IPS-18c (cell line): ENCODE results near the gene IL18BP.

ENCODE experiments used
- H3K4me3 ChIP-seq: 2 replicates; pipeline ENCODE4 v1.7.0; 2013; ENCODE audit warnings: low read depth, mild to moderate bottlenecking, low read length, moderate library complexity; ENCODE audit not compliant: insufficient read depth
- H3K9me3 ChIP-seq: one replicate; pipeline ENCODE4 v1.6.1; 2013; ENCODE audit warnings: mild to moderate bottlenecking, low read length, moderate library complexity; ENCODE audit not compliant: control insufficient read depth, insufficient read depth

The IL18BP gene

DNA sequence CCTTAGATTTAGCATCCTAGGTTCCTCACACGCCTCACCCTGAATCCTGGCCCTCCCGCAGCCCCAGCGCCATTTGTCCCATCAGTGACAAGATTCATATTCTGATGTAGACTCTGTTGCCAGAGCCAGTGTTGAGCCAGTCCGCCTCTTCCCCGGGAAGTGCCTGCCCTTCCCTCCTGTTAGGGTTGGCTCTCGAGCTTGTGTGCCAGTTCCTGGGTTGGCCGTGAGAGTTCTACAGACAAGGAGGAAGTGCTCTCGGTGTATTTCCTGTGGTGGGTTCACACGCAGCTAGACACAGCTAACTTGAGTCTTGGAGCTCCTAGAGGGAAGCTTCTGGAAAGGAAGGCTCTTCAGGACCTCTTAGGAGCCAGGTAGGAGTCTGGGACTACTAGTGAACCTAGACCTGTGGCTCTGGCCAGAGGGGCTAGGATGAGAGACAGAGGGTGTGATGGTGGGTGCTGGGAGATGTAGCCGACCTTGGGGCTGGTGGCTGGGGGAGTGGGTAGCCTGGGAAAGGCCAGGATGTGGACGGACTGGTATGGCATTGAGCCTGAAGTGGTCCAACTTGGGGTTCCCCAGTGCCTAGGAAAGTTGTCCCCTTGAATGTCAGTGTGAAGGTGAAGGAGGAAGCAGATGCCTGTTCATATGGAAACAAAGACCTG lies at the start of gene IL18BP:
Gene IL18BP (plus strand): TSS at position 261 of the 662 bp plus-strand sequence. CDS start 1,076 bp downstream, outside the sequence.
- Histone ChIP-seq H3K9me3 (no peaks in the 10 kb centered on the region), H3K4me3 (no peak within 1 kb of the TSS)

DNA sequence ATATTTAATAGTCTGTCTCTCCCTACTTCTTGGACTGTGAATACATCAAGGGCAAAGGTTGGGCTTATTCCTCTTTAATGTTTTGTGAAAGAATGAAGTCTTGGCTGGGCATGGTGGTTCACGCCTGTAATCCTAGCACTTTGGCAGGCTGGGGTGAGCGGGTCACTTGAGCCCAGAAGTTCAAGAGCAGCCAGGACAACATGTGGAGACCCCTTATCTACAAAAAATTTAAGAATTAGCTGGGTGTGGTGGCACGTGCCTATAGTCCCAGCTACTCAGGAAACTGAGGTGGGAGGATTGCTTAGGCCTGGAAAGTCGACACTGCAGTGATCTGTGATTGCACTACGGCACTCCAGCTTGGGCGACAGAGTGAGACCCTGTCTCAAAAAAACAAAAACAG lies 49.7 kb upstream of the IL18BP start:
- Histone ChIP-seq H3K4me3 (no peak overlapping the region), H3K9me3 (no peaks in the 10 kb centered on the region)

DNA sequence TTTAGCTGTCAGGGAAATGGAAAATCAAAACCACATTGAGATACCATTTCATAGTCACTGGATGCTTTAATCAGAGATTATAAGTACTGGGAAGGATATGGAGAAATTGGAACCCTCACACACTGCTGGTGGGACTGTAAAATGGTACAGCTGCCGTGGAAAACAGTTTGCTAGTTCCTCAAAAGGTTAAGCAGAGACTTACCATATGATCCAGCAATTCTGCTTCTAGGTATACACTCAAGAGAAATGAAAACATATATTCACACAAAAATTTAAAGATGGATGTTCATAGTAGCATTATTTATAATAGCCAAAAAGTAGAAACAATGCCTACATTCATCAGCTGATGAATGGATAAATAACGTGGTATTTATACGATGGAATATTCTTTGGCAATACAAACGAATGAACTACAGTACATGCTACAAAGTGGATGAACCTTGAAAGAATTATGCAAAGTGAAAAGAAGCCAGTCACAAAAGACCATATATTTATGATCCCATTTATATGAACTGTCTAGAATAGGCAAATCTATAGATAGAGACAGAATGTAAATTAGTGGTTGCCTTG lies 46.9 kb upstream of the IL18BP start:
- Histone ChIP-seq H3K9me3 (no peaks in the 10 kb centered on the region), H3K4me3 (no peak overlapping the region)

DNA sequence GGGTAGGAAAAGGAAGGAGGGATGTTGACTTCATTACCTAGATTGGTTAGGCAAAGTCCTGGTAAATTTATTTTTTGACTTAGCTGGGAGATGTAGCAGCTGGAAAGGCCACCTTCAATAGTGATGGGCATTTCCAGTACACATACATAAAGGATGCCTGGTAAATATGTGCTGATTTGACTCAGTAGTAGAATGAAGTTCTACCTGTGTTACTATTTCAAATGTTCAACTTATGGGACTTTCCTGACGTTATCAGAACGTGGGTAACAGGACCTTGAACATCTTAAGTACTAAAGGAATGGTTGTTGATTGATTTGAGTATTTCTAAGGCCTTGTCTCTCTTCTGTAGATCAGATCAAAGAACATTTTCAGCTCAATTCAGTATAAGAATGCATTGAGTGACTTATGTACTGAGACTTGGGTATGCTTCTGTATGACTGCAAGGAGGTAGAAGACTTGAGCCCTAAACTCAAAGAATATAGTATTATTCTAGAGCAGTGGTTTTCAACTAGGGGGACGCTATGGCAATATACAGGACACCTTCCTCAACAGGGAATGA lies 42.7 kb upstream of the IL18BP start:
- Histone ChIP-seq H3K4me3 (no peak overlapping the region), H3K9me3 (no peaks in the 10 kb centered on the region)

DNA sequence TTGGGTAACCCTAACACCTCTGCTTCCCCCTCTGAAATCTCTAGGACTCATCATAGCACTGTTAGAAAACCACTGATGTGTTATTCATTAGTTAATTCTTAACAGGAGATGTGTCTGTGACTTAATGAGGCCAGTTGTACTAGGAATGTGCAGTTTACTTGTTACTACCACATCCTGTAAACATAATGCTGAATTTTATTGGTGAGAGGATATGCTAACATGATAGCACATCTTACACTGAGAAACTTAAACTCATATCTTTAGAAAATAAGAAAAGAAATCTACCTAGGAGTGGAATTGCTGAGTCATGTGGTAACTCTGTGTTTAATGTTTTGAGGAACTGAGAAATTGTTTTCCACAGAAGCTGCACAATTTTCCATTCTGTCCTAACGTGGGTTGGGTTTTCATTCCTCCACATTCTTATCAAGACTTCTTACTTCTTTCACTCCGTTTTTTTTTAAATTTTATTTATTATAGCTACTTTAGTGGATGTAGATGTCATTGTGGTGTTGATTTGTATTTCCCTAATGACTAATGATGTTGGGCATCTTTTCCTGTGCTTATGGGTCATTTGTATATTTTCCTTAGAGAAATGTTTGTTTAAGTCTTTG lies 36.2 kb upstream of the IL18BP start:
- no peaks in the 10 kb centered on the region for H3K9me3 ChIP-seq
- H3K4me3 ChIP-seq, result no peak overlapping the region

DNA sequence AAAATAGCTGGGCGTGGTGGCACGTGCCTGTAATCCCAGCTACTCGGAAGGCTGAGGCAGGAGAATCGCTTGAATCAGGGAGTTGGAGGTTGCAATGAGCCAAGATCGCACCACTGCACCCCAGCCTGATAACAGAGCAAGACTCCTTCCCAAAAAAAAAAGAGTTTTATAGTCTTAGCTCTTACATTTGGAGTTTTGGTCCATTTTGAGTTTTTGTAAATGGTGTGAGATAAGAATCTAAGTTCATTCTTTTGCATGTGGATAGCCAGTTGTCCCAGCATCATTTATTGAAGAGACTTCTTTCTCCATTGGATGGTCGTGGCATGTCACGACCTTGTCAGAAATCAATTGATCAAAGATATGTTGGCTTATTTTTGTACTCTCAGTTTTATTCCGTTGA lies 35.2 kb upstream of the IL18BP start:
- H3K9me3 ChIP-seq, result no peaks in the 10 kb centered on the region

DNA sequence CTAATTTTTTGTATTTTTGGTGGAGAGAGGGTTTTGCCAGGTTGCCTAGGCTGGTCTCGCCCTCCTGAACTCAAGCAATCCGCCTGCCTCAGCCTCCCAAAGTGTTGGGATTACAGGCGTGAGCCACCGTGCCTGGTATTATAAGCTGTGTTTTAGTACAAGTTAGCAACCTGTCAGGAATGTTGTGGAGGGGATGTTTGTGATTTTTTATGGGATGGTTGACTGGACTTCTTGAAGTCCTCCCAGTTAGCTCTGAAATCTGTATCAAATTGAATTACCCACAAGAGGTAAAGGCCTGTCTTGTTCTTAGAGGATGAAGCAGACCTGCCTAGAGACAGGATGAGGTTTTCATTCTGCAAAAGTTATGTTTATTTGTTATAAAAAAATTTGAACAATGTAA lies 34.1 kb upstream of the IL18BP start:
- Histone ChIP-seq H3K4me3 (no peak overlapping the region), H3K9me3 (no peaks in the 10 kb centered on the region)

More for the DNA sequence above, 35.2 kb upstream of the IL18BP start:
- H3K4me3 ChIP-seq, result no peak overlapping the region

DNA sequence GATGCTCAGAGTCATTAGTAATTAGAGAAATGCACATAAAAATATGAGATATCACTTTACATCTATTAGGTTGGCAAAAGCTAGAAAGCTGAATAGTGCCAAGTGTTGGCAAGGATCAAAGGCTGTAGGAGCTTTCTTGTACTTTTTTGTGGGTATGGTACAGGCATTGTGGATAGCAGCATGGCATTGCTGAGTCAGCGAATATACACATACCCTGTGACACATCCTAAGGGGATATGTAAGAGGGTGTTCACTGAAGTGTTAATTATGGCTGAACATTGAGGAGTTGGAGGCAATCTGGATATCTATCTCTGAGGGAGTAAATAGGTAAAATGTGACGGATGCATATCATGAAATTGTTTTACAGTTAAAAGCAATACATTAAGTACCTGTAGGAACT lies 27.0 kb upstream of the IL18BP start:
- no peaks in the 10 kb centered on the region for H3K9me3 ChIP-seq

DNA sequence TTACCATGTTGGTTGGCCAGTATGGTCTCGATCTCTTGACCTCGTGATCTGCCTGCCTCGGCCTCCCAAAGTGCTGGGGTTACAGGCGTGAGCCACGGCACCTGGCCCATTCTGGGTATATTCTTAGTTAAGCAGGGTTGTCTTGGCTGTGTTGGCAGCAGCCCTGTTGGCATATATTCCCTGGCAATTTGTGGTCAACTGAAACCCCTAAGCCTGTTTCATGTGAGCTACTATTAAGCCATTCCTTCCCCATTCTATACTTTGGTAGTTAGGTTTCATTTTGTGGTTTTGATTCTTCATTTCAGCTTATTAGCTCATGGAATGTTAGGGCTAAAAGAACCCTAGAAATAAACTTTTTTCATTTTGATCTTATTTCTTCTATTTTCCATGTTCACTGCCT lies 22.2 kb upstream of the IL18BP start:
- Histone ChIP-seq H3K9me3 (no peaks in the 10 kb centered on the region), H3K4me3 (no peak overlapping the region)

More for the DNA sequence above, 27.0 kb upstream of the IL18BP start:
- H3K4me3 ChIP-seq, result no peak overlapping the region

DNA sequence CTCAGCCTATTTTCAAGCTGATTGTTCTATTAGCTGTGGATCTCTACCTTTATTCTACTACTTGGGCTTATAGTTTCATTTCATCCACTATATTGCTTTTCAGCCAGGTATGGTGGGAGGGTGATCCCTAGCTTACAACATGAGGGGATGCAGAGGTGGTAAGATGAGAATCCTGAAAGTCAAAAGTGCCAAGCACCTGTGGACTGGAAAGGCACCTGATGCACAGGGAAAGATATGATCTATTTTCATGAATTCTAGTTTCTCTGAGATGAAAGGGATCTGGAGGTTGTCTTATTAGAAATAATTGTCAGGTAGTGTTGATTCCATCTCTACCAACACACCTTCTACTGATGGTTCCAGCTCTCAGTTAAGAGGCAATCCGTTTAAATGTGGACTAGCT lies 21.6 kb upstream of the IL18BP start:
- no peak overlapping the region for H3K4me3 ChIP-seq

DNA sequence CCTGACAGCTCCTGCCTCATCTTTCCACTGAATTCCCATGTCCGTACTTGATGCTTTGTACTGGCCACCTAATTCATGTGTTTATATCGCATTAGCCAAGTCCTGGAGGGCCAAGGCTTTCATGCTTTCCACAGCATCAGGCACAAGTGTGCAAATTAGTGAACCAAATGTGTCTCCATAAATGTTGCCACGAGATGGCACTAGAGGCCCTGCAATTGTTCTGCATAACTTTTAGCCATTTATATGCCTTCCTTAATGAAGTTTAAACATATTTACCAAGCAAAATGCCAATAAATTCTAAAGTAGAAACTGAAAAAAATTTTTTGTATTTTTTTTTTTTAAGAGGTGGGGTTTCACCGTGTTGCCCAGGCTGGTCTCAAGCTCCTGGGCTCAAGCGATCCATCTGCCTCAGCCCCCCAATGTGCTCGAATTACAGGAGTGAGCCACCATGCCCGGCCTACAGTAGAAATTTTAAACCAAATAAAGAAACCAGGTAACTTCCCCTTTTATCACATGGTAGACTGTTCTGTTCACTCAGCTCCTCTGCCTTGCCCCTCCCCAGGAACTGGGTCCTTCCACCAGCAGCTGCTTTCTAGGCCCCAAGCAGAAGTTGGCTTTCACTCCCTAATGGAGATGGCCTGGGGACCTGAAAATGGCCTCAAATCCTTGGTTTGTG lies 20.8 kb upstream of the IL18BP start:
- H3K9me3 ChIP-seq, result no peaks in the 10 kb centered on the region

More for the DNA sequence above, 21.6 kb upstream of the IL18BP start:
- no peaks in the 10 kb centered on the region for H3K9me3 ChIP-seq

DNA sequence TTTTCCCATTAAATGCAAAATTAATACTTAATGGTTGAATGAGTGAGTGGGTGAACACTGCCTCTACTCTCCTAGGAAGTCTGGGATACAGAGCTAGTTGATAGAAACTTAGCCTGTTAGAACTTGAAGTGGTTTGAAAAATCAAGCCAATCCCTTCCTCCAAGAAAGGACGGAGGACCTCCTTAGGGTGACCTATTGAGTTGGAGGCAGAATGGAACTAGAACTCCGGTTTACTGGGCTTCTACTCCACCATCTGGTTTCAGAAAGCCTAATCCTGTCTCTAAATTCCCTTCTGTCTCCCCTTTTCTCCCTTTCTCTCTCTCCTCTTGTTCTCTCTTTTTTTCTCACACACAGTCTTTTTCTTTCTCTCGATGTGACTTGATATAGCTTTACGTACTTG lies 19.6 kb upstream of the IL18BP start:
- Histone ChIP-seq H3K9me3 (no peaks in the 10 kb centered on the region), H3K4me3 (no peak overlapping the region)

More for the DNA sequence above, 20.8 kb upstream of the IL18BP start:
- H3K4me3 ChIP-seq, result no peak overlapping the region

DNA sequence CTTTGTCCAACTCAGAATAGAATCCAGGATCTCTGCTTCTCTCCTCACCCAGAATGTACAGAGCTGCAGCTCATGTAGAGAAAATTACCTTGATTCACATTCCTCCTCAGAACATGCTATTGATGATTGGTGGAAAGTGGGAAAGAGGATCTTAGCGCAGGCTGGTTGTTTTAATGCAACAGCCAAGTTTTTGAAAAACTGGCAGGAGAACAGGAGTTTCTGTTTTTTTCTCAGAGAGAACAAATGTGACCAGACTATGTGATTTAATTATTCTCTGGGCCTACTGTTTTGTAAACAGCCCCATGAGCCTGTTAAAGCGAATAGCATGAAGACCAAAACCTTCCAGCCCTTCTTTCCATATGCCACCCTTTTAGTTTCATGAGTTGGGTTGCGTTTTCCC lies 19.1 kb upstream of the IL18BP start:
- no peaks in the 10 kb centered on the region for H3K9me3 ChIP-seq
- H3K4me3 ChIP-seq, result no peak overlapping the region

DNA sequence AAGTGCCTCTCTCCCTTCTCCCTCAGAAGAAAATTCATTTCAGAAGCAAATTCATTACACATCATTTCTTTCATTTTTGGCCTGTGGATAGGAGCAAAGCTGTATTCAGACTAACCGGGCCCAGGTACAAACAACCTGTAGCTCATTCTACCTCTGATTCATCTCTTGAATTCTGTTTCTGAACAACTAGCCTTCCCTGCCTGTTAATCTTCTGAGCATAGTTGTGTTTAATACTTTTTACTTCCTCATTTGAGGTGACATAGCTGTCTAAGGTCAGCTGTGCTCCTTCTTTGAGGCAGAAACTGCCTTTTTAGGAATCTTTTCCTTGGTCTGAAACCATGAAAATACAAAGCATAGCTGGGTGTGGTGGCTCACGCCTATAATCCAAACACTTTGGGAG lies 12.6 kb upstream of the IL18BP start:
- Histone ChIP-seq H3K4me3 (no peak overlapping the region), H3K9me3 (no peaks in the 10 kb centered on the region)

DNA sequence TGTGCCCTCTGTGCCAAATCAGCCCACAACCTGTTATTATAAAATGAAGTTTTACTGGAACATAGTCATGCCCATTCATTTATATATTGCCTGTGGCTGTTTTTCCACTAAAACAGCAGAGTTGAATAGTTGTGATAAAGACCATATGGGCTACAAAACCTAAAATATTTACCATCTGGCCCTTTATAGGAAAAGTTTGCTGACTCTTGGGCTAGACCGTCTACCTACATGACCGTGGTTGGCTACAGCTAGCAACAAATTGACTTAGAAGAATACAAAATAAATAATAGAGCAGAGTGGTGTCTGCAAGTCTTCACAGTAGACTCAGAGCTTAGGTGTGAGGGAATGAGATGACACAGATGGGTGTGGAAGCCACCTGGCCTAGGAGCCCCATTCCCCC lies 11.2 kb upstream of the IL18BP start:
- Histone ChIP-seq H3K4me3 (no peak overlapping the region), H3K9me3 (no peaks in the 10 kb centered on the region)

DNA sequence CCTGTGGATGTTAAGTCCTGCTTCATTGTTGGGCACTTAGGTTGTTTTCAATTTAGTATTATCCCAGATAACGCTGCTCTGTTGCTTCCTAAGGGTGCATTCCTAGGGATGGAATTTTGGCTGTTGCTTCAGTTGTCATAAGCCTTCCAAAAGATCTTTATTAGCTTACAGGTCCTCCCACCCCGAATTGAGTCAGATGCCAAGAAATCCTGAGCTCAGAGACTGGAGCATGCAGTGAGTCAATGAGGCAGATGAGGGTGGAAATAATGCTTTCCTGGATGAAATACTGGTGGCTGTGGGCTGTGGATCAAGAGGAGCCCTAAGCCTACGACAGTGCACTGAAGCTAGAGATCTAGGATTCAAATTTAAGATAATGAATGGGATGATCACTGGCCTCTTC lies 10.7 kb upstream of the IL18BP start:
- H3K4me3 ChIP-seq, result no peak overlapping the region
- no peaks in the 10 kb centered on the region for H3K9me3 ChIP-seq

DNA sequence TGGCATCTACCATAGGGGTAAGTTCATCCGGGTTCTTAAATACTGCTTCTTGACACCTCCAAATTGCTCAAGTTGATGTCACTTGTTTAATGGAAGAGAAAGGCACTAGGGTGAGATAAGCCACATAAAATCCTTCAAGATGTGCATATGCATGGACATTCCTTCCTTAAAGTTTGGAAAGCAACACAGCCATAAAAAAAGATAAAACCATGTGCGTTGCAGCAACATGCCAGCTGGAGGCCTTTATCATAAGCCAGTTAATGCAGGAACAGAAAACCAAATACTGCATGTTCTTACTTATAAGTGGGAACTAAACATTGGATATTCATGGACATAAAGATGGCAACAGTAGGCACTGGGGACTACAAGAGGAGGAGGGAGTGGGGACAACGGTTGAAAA lies 8.0 kb upstream of the IL18BP start:
- Histone ChIP-seq H3K9me3 (no peaks in the 10 kb centered on the region), H3K4me3 (no peak overlapping the region)

DNA sequence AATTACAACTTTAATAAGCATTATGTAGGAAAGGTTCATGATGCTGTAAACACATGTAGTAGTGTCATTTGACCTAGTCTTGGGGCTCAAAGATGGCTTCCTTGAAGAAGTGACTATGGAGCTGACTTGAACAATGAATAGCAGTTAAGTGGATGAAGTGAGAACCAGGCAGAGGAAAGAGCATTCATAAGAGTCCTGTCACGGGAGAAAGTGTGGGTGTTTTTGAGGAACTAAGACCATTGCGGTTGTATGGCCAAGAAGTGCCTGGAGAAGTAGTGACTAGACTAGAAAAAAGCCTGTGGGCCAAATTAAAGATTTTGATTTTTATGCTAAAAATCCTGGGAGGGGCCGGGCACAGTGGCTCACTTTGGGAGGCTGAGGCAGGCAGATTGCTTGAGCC lies 7.2 kb upstream of the IL18BP start:
- H3K9me3 ChIP-seq, result no peaks in the 10 kb centered on the region
- H3K4me3 ChIP-seq, result no peak overlapping the region
